ENCODE data around the gene BTN1A1.
"Not testable (repeated sequence)": the region's sequence is repeated elsewhere in the genome, so short reads cannot be mapped to it uniquely, and the experiment has no call there.

BTN1A1 gene

DNA sequence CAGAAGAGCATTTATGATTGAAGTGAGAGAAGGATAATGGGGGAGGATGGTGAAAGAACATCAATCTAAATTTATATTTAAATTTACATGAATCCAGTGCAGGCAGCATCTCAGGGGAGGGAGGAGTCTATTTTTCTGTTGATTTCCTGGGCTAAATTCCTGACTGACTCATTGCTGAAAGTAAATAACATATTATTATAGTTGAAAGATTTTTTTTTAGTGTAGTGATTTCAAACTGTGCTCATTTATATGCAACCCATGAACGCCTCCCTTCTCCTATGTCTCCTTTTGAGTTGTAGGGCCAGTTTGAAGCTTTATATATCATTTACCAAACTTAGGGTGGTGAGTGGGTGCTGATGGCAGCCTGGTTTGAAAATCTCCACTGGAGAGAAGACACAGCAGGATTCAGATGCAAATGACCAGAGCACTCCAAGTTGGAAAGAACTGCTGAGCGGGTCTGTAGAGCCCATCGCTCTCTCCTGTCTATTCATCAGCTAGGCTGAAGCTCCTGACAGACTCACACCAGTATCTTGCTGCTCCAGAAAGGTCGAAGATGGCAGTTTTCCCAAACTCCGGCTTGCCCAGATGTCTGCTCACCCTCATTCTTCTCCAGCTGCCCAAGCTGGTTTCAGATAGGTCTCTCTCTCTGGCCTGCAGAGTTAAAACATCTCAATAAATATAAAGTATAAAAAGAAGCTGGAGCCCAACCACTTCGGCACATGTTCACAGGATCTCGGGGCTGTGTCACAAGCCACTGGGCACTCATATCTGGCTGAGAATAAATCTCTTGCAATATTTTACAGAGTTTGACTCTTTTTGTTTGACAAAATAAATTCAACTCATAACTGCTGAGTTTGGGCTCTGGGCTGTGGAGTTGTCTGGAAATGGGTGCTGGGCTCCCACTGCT, 24.0 kb upstream of the BTN1A1 start:
- no peak for DNase-seq

DNA sequence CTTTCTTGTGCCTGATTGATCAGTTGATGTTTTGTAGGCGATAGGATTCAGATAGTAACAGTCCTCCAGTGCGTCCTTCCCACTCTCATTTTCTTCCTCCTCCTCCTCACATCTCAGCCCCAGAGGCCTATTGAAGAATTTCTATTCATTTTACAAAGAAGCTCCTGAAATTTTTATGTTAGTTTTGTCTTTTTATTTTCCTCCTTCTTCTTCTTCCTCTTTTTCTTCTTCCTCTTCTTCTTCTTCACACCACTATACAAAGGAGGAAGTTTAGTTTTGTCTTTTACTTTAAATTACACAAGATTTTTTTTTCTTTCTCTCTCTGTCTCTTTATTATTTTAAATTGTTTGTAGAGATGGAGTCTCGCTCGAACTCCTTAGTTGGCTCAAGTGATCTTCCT, 23.2 kb upstream of the BTN1A1 start:
- DNase-seq: no peak

- no peak for DNase-seq
Observed at GRCh38 chr6:26477426-26477825, 22.7 kb upstream of the BTN1A1 start.

GRCh38 chr6:26478100-26478984, 21.8 kb upstream of the BTN1A1 start:
- no peak for DNase-seq

DNA sequence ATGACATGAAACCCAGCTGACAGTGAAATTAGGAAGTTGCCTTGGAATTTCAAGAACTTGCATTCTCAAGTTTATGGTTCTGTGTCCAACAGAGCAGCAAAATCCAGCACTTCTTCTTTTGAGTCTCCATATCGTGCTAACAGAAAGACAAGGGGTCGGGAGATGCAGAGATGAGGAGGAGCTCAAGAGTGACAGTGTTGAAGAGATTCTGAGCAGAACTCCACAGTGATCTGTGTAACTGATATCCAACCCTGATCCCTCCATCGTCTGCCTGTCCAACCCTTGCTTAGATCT, 21.2 kb upstream of the BTN1A1 start:
- DNase-seq: no peak

DNA sequence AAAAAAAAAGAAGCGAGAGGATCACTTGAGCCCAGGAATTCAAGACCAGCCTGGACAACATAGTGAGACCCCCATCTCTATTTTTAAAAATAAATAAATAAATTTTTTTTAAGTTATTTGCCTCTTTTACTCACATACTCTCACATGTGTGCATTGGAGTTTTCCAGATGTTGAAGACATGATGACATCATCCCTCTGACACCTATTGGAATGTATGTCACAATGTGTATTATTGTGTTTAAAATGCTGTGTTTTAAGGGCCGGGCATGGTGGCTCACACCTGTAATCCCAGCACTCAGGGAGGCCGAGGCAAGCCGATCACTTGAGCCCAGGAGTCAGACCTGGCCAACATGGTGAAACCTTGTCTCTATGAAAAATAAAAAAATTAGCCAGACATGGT, 17.8 kb upstream of the BTN1A1 start:
- DNase-seq: no peak

GRCh38 chr6:26483727-26484126, 16.4 kb upstream of the BTN1A1 start:
- DNase-seq: no peak

DNA sequence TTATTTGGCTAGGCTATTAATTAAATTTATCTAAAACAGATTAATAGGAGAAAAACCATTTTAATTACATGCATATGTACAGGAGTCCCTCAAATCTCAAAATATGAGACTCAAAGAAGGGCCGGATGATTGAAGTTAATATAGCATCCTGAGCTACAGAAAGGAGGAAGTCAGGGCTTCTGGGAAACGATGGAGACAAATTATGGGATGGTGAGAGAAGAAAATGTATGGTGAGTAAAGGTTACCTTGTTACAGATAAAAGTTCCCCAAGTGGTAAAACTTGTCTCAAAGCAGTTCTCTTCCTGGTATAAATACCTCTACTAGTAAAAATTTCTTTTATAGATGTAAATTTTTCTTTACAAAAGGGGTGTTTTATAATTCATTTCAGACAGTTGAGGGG, 15.9 kb upstream of the BTN1A1 start:
- no peak for DNase-seq

- DNase-seq: no peak
Observed at GRCh38 chr6:26485112-26485780, 14.9 kb upstream of the BTN1A1 start.

DNA sequence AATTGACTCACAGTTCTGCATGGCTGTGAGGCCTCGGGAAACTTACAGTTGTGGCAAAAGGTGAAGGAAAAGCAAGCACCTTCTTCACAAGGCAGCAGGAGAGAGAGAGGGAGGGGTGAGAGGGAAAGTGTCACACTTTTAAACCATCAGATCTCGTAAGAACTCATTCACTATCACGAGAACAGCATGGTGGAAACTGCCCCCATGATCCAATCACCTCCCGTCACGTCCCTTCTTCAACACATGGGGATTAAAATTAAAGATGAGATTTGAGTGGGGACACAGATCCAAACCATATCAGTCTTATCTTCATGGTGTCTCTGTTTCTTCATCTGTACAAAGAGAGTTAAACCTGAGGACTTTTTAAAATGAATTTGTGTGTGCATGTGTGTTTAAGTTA, 13.7 kb upstream of the BTN1A1 start:
- DNase-seq: no peak

DNA sequence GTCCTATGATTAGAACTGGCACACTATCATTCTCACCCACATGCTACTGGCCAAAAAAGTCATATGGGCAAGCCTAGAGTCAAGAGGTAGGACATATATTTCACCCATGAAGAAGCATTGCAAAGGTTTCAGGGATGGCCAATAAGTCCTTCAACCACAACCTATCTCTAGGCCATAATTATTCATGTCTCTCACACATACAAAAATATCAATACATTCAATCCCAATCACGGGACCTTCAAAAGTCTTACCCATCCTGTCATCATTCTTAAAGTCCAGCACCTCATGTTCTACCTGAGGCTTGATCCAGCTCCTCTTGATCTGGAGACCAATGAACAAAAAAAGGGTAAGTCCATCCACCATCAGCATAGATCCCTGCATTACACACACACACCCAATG, 12.6 kb upstream of the BTN1A1 start:
- DNase-seq: no peak

GRCh38 chr6:26489996-26490964, 9.8 kb upstream of the BTN1A1 start:
- DNase-seq: no peak

GRCh38 chr6:26491604-26492003, 8.5 kb upstream of the BTN1A1 start:
- DNase-seq: no peak

DNA sequence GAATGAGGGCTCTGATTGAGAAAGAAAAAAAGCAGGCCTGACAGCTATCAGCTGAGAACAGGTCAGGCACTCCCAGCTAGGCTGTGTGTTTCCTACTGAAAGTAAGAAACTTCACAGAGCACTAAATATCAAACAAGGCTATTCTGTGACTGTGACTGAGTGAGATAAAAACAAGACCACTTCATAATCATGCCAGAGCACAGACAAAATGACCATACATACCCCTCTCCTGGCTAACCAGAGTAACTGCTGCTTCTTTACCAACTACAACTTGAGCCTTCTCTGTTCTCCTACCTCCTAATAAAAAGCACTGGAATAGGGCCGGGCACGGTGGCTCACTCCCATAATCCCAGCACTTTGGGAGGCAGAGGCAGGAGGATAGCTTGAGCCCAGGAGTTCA, 6.8 kb upstream of the BTN1A1 start:
- peak; percentile 30 for DNase-seq

- DNase-seq: no peak
Observed at GRCh38 chr6:26494117-26494516, 6.0 kb upstream of the BTN1A1 start.

- no peak for DNase-seq
Observed at GRCh38 chr6:26495281-26495680, 4.8 kb upstream of the BTN1A1 start.

GRCh38 chr6:26497610-26498009, 2.5 kb upstream of the BTN1A1 start:
- no peak for DNase-seq

- DNase-seq: peak; percentile 36
Observed at GRCh38 chr6:26501482-26501986, 1.4 kb downstream of the BTN1A1 start.

GRCh38 chr6:26502165-26502564, 2.1 kb downstream of the BTN1A1 start:
- DNase-seq: peak; percentile 13

GRCh38 chr6:26502626-26503025, 2.5 kb downstream of the BTN1A1 start:
- no peak for DNase-seq

DNA sequence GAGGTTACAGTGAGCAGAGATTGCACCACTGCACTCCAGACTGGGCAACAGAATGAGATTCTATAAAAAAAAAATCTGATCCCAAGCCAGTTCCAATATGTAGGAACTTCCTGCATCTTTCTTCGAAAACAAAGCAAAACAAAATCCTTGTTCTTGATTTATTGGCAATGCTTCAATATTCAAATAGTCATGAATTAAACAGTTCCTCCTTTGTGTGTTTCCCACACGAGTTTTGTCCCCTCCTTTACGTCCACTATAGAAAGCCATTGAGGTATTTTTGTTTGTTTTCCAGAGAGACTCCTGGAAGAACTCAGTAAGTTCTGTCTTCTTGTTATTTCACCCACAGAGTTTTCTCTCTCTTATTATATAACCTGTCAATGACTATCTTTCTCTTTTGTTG, 7.6 kb downstream of the BTN1A1 start:
- DNase-seq: no peak

- not testable (repeated sequence) for DNase-seq
Observed at GRCh38 chr6:26511033-26511432, 10.9 kb downstream of the BTN1A1 start.

All from CD4-positive, alpha-beta T cell treated with Interleukin-12 subunit alpha and Interleukin-12 subunit beta, for 1 hour (primary cell).